K562 (cell line): ENCODE data around the gene ADD1. TPM values are rescaled to one million over a fixed set of nuclear protein-coding genes. Genes with fewer than 3 reads are reported as not detected.

Experiments used
- BHLHE40 ChIP-seq: IDR thresholded peaks from 2 replicates; pipeline ENCODE4 v1.6.1; 2011; ENCODE audit warnings: low read length, improper control_type of control experiment
- CBX8 ChIP-seq: fragments of 200-600 bp; sonication (generic); IDR thresholded peaks from 2 replicates; pipeline ENCODE4 v1.6.1; 2012; ENCODE audit warnings: borderline replicate concordance, mixed run types, low read depth, mild to moderate bottlenecking, moderate library complexity, mixed read lengths, low read length, control low read depth, inconsistent platforms; ENCODE audit not compliant: poor library complexity, severe bottlenecking; ENCODE audit errors: extremely low read depth
- CEBPG ChIP-seq, 3 experiments: fragments of 200-800 bp in 1 of 3; sonication (Bioruptor generic) in 1 of 3; sonication (generic) in 1 of 3; formaldehyde crosslinking in 1 of 3; IDR thresholded peaks in 2 of 3; conservative IDR thresholded peaks in 1 of 3; 2 replicates each; pipeline versions ENCODE4 v1.6.1 to v1.8.0; 2016 to 2022; ENCODE audit warnings: missing compliant biosample characterization in 2 of 3, missing genetic modification characterization in 2 of 3, mild to moderate bottlenecking in 1 of 3, missing genetic modification reagents in 1 of 3
- DNMT1 ChIP-seq: fragments of 450-650 bp; IDR thresholded peaks from 2 replicates; pipeline ENCODE4 v1.6.1; 2016; ENCODE audit warnings: antibody characterized with exemption, mild to moderate bottlenecking
- FOXJ3 ChIP-seq: sonication (generic); formaldehyde crosslinking; IDR thresholded peaks from 2 replicates; pipeline ENCODE4 v1.4.0; 2020; ENCODE audit warnings: mild to moderate bottlenecking, missing genetic modification reagents
- HOXB6 ChIP-seq: fragments of 250-450 bp; sonication (Bioruptor Pico); IDR thresholded peaks from 2 replicates; pipeline ENCODE4 v1.5.1; 2022; ENCODE audit warnings: mild to moderate bottlenecking, borderline replicate concordance
- IRF2 ChIP-seq: sonication (generic); formaldehyde crosslinking; IDR thresholded peaks from 2 replicates; pipeline ENCODE4 v1.8.1; 2022; ENCODE audit warnings: mild to moderate bottlenecking, missing genetic modification reagents
- JUN ChIP-seq, 2 experiments: sonication (generic) in 1 of 2; formaldehyde crosslinking in 1 of 2; IDR thresholded peaks; 2 replicates each; pipeline versions ENCODE4 v1.6.1 to v1.8.0; 2012 to 2022; ENCODE audit warnings: borderline replicate concordance in 2 of 2, mild to moderate bottlenecking in 2 of 2, improper control_type of control experiment in 1 of 2, low read depth in 1 of 2, low read length in 1 of 2, missing genetic modification reagents in 1 of 2
- LEF1 ChIP-seq: fragments of 450-650 bp; IDR thresholded peaks from 2 replicates; pipeline ENCODE4 v1.6.1; 2016; ENCODE audit warnings: mild to moderate bottlenecking
- MBD2 ChIP-seq: sonication (generic); IDR thresholded peaks from 2 replicates; pipeline ENCODE4 v1.6.1; 2016; ENCODE audit warnings: low read depth, borderline replicate concordance
- MEF2A ChIP-seq: IDR thresholded peaks from 2 replicates; pipeline ENCODE4 v1.6.1; 2011; ENCODE audit warnings: low read depth, mild to moderate bottlenecking, low read length, moderate library complexity; ENCODE audit not compliant: control insufficient read depth
- NR3C1 ChIP-seq: sonication (generic); formaldehyde crosslinking; IDR thresholded peaks from 2 replicates; pipeline ENCODE4 v1.8.1; 2022; ENCODE audit warnings: missing genetic modification reagents
- SAP30 ChIP-seq: fragments of 200-600 bp; sonication (generic); IDR thresholded peaks from 2 replicates; pipeline ENCODE4 v1.6.1; 2012; ENCODE audit warnings: borderline replicate concordance, low read depth, mild to moderate bottlenecking, moderate library complexity, low read length, control low read depth, inconsistent platforms; ENCODE audit not compliant: insufficient read depth, poor library complexity, severe bottlenecking
- SMAD4 ChIP-seq: fragments of 250-450 bp; sonication (Bioruptor Pico); conservative IDR thresholded peaks from 2 replicates; pipeline ENCODE4 v1.8.0; 2021; ENCODE audit warnings: inconsistent platforms, mild to moderate bottlenecking, moderate library complexity
- SMARCA4 ChIP-seq: fragments of 450-650 bp; IDR thresholded peaks from 2 replicates; pipeline ENCODE4 v1.6.1; 2016
- ZC3H11A ChIP-seq: IDR thresholded peaks from 2 replicates; pipeline ENCODE4 v1.6.1; 2012; ENCODE audit warnings: low read depth, low read length, improper control_type of control experiment
- ZEB2 ChIP-seq: fragments of 450-650 bp; IDR thresholded peaks from 2 replicates; pipeline ENCODE4 v1.6.1; 2016
- ZFP30 ChIP-seq: fragments of 250-450 bp; sonication (Bioruptor Pico); IDR thresholded peaks from 2 replicates; pipeline ENCODE4 v1.8.0; 2022; ENCODE audit warnings: moderate library complexity, mild to moderate bottlenecking, inconsistent platforms, borderline replicate concordance
- ZNF232 ChIP-seq: sonication (generic); formaldehyde crosslinking; IDR thresholded peaks from 2 replicates; pipeline ENCODE4 v1.8.0; 2022; ENCODE audit warnings: mild to moderate bottlenecking, missing genetic modification reagents
- ZNF239 ChIP-seq: fragments of 250-450 bp; sonication (Bioruptor Pico); IDR thresholded peaks from 2 replicates; pipeline ENCODE4 v1.4.0; 2020; ENCODE audit warnings: mild to moderate bottlenecking
- ZNF764 ChIP-seq: fragments of 250-450 bp; sonication (Bioruptor Pico); IDR thresholded peaks from 2 replicates; pipeline ENCODE4 v1.4.0; 2020; ENCODE audit warnings: low read depth, mild to moderate bottlenecking, moderate library complexity
- polyA plus RNA-seq, 8 experiments: library from polyadenylated mRNA; depleted of rRNA in 4 of 8; stranded (reverse) in 5 of 8; unstranded in 3 of 8; fragments of >200 nt; fragmentation: Nextera tagmentation in 2 of 8; fragmentation: Illumina TruSeq in 1 of 8; extraction: Ambion mirVana in 2 of 8; extraction: Trizol in 1 of 8; gene quantifications; 2 replicates each; pipeline versions ENCODE4 v1.2.1 to v1.2.3, GENCODE V29; 2011 to 2014; ENCODE audit warnings: inconsistent platforms in 1 of 8, missing spikeins in 1 of 8
- total RNA-seq, 7 experiments: library from RNA; depleted of rRNA in 6 of 7; stranded (reverse); fragments of >200 nt in 6 of 7; fragmentation: Illumina TruSeq in 2 of 7; extraction: Trizol in 2 of 7; gene quantifications; 2 replicates each; pipeline versions ENCODE4 v1.2.1 to v1.2.3, GENCODE V29; 2011 to 2021; ENCODE audit warnings: low replicate concordance in 1 of 7
- TF ChIP-seq, protein P1 (sequence below): sonication (generic); formaldehyde crosslinking; IDR thresholded peaks from 2 replicates; pipeline ENCODE4 v1.8.1; 2022; ENCODE audit warnings: missing genetic modification reagents
- TF ChIP-seq, protein P2 (sequence below), 2 experiments: IDR thresholded peaks; 2 replicates each; pipeline ENCODE4 v1.6.1; 2012; ENCODE audit warnings: improper control_type of control experiment in 2 of 2, low read depth in 2 of 2, low read length in 2 of 2, borderline replicate concordance in 1 of 2

ADD1 gene
- total and polyA plus RNA-seq, 9 of the 15 experiments (the other 6 are each of a cell fraction or from before 2014, with no cell fraction given) = 17.5 to 153 (median 74.0) TPM

DNA sequence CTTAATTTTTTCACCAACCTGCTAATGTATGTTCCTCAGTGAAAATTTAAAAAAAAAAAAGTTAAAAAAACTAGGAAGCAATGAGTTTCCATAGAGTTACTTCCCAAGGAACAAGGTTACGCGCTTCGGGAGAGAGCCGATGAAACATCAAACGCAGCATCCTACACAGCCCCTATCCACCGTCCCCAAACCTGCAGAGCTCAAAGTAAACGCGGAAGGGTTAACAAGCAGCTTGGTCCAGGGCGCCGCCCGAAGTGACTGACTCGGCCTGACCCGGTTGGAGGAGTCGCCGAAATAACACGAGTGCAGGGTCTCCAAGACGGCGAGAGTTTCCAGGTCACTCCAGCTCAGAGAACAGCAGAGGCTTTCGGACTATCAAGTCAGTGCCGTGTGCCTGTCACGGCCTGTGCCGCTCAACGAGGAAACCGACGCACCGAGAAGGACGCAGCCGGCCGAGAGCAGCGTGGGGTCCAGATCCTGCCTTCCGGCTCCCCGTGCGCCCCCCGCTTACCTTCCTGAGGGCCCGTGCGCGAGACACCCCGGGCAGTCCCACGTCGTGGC, 119.0 kb downstream of the ADD1 start (continued):
- TF ChIP-seq CBX8 (no peak), LEF1 (no peak), ZC3H11A (no peak), HOXB6 (CRISPR knock-in tag) (no peak), BHLHE40 (no peak), SAP30 (peak; percentile 70), DNMT1 (no peak), ZFP30 (CRISPR knock-in tag) (no peak), ZNF239 (CRISPR knock-in tag) (no peak), IRF2 (CRISPR knock-in tag) (0 out of 2 replicates have a peak, but pooled peaks have one; percentile 52), SMAD4 (CRISPR knock-in tag) (0 out of 2 replicates have a peak, but pooled peaks have one; percentile 7), FOXJ3 (CRISPR knock-in tag) (no peak), ZNF232 (0 out of 2 replicates have a peak, but pooled peaks have one; percentile 6), NR3C1 (CRISPR knock-in tag) (no peak), ZNF764 (no peak), MEF2A (no peak), JUN (IDR thresholded peaks at IDR 0.05; ENCODE audit: borderline replicate concordance, low read depth, low read length) (no peak), JUN (CRISPR knock-in tag; IDR thresholded peaks at IDR 0.05; ENCODE audit: borderline replicate concordance) (peak; percentile 73; the same call in 1 of the 2 replicates), MBD2 (no peak), ZEB2 (no peak; the same call in 1 of the 2 replicates), SMARCA4 (no peak), CEBPG (CRISPR knock-in tag; IDR thresholded peaks at IDR 0.05) (peak; percentile 37; the same call in 1 of the 2 replicates), CEBPG (tag; conservative IDR thresholded peaks at IDR 0.05 in 1 of 2, IDR thresholded peaks at IDR 0.05 in 1 of 2) (no peak)
- TF ChIP-seq, protein P1, sequence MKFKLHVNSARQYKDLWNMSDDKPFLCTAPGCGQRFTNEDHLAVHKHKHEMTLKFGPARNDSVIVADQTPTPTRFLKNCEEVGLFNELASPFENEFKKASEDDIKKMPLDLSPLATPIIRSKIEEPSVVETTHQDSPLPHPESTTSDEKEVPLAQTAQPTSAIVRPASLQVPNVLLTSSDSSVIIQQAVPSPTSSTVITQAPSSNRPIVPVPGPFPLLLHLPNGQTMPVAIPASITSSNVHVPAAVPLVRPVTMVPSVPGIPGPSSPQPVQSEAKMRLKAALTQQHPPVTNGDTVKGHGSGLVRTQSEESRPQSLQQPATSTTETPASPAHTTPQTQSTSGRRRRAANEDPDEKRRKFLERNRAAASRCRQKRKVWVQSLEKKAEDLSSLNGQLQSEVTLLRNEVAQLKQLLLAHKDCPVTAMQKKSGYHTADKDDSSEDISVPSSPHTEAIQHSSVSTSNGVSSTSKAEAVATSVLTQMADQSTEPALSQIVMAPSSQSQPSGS (CRISPR knock-in tag) = peak; percentile 62; the same call in 1 of the 2 replicates
- TF ChIP-seq, protein P2, sequence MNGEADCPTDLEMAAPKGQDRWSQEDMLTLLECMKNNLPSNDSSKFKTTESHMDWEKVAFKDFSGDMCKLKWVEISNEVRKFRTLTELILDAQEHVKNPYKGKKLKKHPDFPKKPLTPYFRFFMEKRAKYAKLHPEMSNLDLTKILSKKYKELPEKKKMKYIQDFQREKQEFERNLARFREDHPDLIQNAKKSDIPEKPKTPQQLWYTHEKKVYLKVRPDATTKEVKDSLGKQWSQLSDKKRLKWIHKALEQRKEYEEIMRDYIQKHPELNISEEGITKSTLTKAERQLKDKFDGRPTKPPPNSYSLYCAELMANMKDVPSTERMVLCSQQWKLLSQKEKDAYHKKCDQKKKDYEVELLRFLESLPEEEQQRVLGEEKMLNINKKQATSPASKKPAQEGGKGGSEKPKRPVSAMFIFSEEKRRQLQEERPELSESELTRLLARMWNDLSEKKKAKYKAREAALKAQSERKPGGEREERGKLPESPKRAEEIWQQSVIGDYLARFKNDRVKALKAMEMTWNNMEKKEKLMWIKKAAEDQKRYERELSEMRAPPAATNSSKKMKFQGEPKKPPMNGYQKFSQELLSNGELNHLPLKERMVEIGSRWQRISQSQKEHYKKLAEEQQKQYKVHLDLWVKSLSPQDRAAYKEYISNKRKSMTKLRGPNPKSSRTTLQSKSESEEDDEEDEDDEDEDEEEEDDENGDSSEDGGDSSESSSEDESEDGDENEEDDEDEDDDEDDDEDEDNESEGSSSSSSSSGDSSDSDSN (IDR thresholded peaks at IDR 0.05; ENCODE audit: borderline replicate concordance in 1 of 2, low read depth in 2 of 2, low read length in 2 of 2) = 0 out of 4 replicates have a peak, but pooled peaks have one; percentile 11 to 51
